Right lung (tissue), 5 donors: ENCODE data around the gene DSCAM. TPM values are rescaled to one million over a fixed set of nuclear protein-coding genes. Genes with fewer than 3 reads are reported as not detected.
A peak's percentile ranks its signal among the peaks of the same experiment; 100 is the strongest.
"Not testable (repeated sequence)": the region's sequence is repeated elsewhere in the genome, so short reads cannot be mapped to it uniquely, and the experiment has no call there.

ENCODE experiments used
- DNase-seq, 2 donors: peaks; one replicate each; pipeline ENCODE4 v3.0.0-alpha.2; 2013
- polyA plus RNA-seq, 5 donors: library from polyadenylated mRNA; unstranded; fragments of 120-200 nt; gene quantifications; one replicate each; pipeline versions ENCODE4 v1.2.1 to v1.2.3, GENCODE V29; 2013; ENCODE audit warnings: inconsistent platforms in 1 of 5, low replicate concordance in 1 of 5; ENCODE audit not compliant: insufficient read length in 5 of 5, insufficient read depth in 1 of 5

The DSCAM gene
- polyA plus RNA-seq, 5 donors, result 0.03 to 0.23 (median 0.10) TPM

GRCh38 chr21:40457741-40458140 lies 389.2 kb downstream of the DSCAM start:
- DNase-seq, result no peak

- DNase-seq, result no peak
Observed at GRCh38 chr21:40454057-40454456, 392.9 kb downstream of the DSCAM start.

GRCh38 chr21:40453183-40453582 lies 393.8 kb downstream of the DSCAM start:
- no peak for DNase-seq

GRCh38 chr21:40452548-40452947 lies 394.4 kb downstream of the DSCAM start:
- DNase-seq, result no peak

- DNase-seq, result no peak
Observed at GRCh38 chr21:40447016-40447415, 399.9 kb downstream of the DSCAM start.

- DNase-seq, result no peak
Observed at GRCh38 chr21:40445349-40445921, 401.5 kb downstream of the DSCAM start.

- not testable (repeated sequence) for DNase-seq
Observed at GRCh38 chr21:40439581-40439980, 407.4 kb downstream of the DSCAM start.

GRCh38 chr21:40438616-40439015 lies 408.3 kb downstream of the DSCAM start:
- DNase-seq, result no peak

GRCh38 chr21:40436261-40436660 lies 410.7 kb downstream of the DSCAM start:
- no peak for DNase-seq

GRCh38 chr21:40433538-40433937 lies 413.4 kb downstream of the DSCAM start:
- DNase-seq, result no peak

GRCh38 chr21:40425981-40426380 lies 421.0 kb downstream of the DSCAM start:
- no peak for DNase-seq

- no peak for DNase-seq
Observed at GRCh38 chr21:40422896-40423635, 423.9 kb downstream of the DSCAM start.

GRCh38 chr21:40421121-40421520 lies 425.8 kb downstream of the DSCAM start:
- DNase-seq, result no peak

- DNase-seq, result no peak
Observed at GRCh38 chr21:40416572-40416971, 430.4 kb downstream of the DSCAM start.

GRCh38 chr21:40408561-40408960 lies 438.4 kb downstream of the DSCAM start:
- no peak for DNase-seq

- peak; percentile 85 to 88 for DNase-seq
Observed at GRCh38 chr21:40404396-40404800, 442.6 kb downstream of the DSCAM start.

- DNase-seq, result no peak
Observed at GRCh38 chr21:40402884-40403582, 443.9 kb downstream of the DSCAM start.

- no peak for DNase-seq
Observed at GRCh38 chr21:40395732-40396131, 451.2 kb downstream of the DSCAM start.

GRCh38 chr21:40393066-40393465 lies 453.9 kb downstream of the DSCAM start:
- no peak for DNase-seq

- DNase-seq, result no peak
Observed at GRCh38 chr21:40388046-40388445, 458.9 kb downstream of the DSCAM start.

- no peak for DNase-seq
Observed at GRCh38 chr21:40386981-40387747, 459.8 kb downstream of the DSCAM start.

GRCh38 chr21:40386294-40386911 lies 460.6 kb downstream of the DSCAM start:
- DNase-seq, result peak in 1 of 2 donors; percentile 10
